H9 (cell line): ENCODE data around the gene TOR1AIP1. TPM values are rescaled to one million over a fixed set of nuclear protein-coding genes. Genes with fewer than 3 reads are reported as not detected.

Source experiments
- DNase-seq: peaks from one replicate; pipeline ENCODE4 v3.0.0-alpha.2; 2017
- H2AFZ ChIP-seq: one replicate; pipeline ENCODE4 v1.6.1; 2013; ENCODE audit warnings: mild to moderate bottlenecking, low read length, control low read depth, moderate library complexity
- H2AK5ac ChIP-seq: 2 replicates; pipeline ENCODE4 v1.6.1; 2013; ENCODE audit warnings: low read length, control low read depth, mixed read lengths; ENCODE audit not compliant: insufficient read length
- H2BK120ac ChIP-seq: one replicate; pipeline ENCODE4 v1.6.1; 2013; ENCODE audit warnings: low read depth, mild to moderate bottlenecking, low read length, control low read depth, inconsistent platforms; ENCODE audit not compliant: poor library complexity, severe bottlenecking
- H2BK12ac ChIP-seq: 2 replicates; pipeline ENCODE4 v1.6.1; 2013; ENCODE audit warnings: low read length, control low read depth, mixed read lengths, low read depth; ENCODE audit not compliant: insufficient read length
- H2BK15ac ChIP-seq: 2 replicates; pipeline ENCODE4 v1.6.1; 2013; ENCODE audit warnings: low read depth, low read length, control low read depth
- H2BK20ac ChIP-seq: one replicate; pipeline ENCODE4 v1.6.1; 2013; ENCODE audit warnings: low read depth, mild to moderate bottlenecking, low read length, control low read depth, inconsistent platforms; ENCODE audit not compliant: poor library complexity, severe bottlenecking
- H2BK5ac ChIP-seq: 2 replicates; pipeline ENCODE4 v1.6.1; 2013; ENCODE audit warnings: low read length, control low read depth, mixed read lengths; ENCODE audit not compliant: insufficient read length
- H3K14ac ChIP-seq: 2 replicates; pipeline ENCODE4 v1.6.1; 2013; ENCODE audit warnings: low read length, control low read depth; ENCODE audit not compliant: insufficient read depth
- H3K18ac ChIP-seq: 2 replicates; pipeline ENCODE4 v1.6.1; 2013; ENCODE audit warnings: low read depth, mild to moderate bottlenecking, mixed read lengths, low read length, control low read depth; ENCODE audit not compliant: insufficient read length
- H3K23ac ChIP-seq: 2 replicates; pipeline ENCODE4 v1.6.1; 2013; ENCODE audit warnings: low read length, control low read depth, mixed read lengths, low read depth; ENCODE audit not compliant: insufficient read length
- H3K23me2 ChIP-seq: 2 replicates; pipeline ENCODE4 v1.6.1; 2013; ENCODE audit warnings: low read depth, mild to moderate bottlenecking, mixed read lengths, low read length, control low read depth; ENCODE audit not compliant: insufficient read length, poor library complexity, severe bottlenecking
- H3K27ac ChIP-seq: 2 replicates; pipeline ENCODE4 v1.5.1; 2013; ENCODE audit warnings: low read length, control low read depth, mixed read lengths, low read depth; ENCODE audit not compliant: insufficient read length
- H3K27me3 ChIP-seq: 2 replicates; pipeline ENCODE4 v1.6.1; 2013; ENCODE audit warnings: low read length, control low read depth, inconsistent platforms; ENCODE audit not compliant: insufficient read depth
- H3K4ac ChIP-seq: 2 replicates; pipeline ENCODE4 v1.6.1; 2013; ENCODE audit warnings: low read depth, mild to moderate bottlenecking, control low read depth, inconsistent platforms, low read length, moderate library complexity
- H3K4me1 ChIP-seq: 2 replicates; pipeline ENCODE4 v1.6.1; 2013; ENCODE audit warnings: low read length, control low read depth, inconsistent platforms; ENCODE audit not compliant: insufficient read depth
- H3K4me2 ChIP-seq: 2 replicates; pipeline ENCODE4 v1.6.1; 2013; ENCODE audit warnings: low read length, control low read depth, mixed read lengths; ENCODE audit not compliant: insufficient read length, insufficient read depth
- H3K56ac ChIP-seq: 2 replicates; pipeline ENCODE4 v1.6.1; 2013; ENCODE audit warnings: low read depth, mild to moderate bottlenecking, mixed read lengths, low read length, control low read depth; ENCODE audit not compliant: insufficient read length
- H3K79me1 ChIP-seq: 2 replicates; pipeline ENCODE4 v1.6.1; 2013; ENCODE audit warnings: low read depth, mild to moderate bottlenecking, moderate library complexity, low read length, control low read depth, inconsistent platforms; ENCODE audit not compliant: insufficient read depth, poor library complexity, severe bottlenecking
- H3K79me2 ChIP-seq: 2 replicates; pipeline ENCODE4 v1.6.1; 2013; ENCODE audit warnings: low read length, control low read depth, inconsistent platforms; ENCODE audit not compliant: insufficient read depth
- H3K9ac ChIP-seq: 2 replicates; pipeline ENCODE4 v1.6.1; 2013; ENCODE audit warnings: low read length, control low read depth, mixed read lengths; ENCODE audit not compliant: insufficient read length; ENCODE audit errors: extremely low read depth
- H3K9me3 ChIP-seq: one replicate; pipeline ENCODE4 v1.6.1; 2013; ENCODE audit warnings: low read depth, low read length, inconsistent platforms; ENCODE audit not compliant: control insufficient read depth
- H3T11ph ChIP-seq: one replicate; pipeline ENCODE4 v1.6.1; 2013; ENCODE audit warnings: mild to moderate bottlenecking, low read length, control low read depth, inconsistent platforms
- H4K20me1 ChIP-seq: one replicate; pipeline ENCODE4 v1.6.1; 2013; ENCODE audit not compliant: control insufficient read depth, insufficient read length, insufficient read depth
- H4K5ac ChIP-seq: 2 replicates; pipeline ENCODE4 v1.6.1; 2013; ENCODE audit warnings: low read depth, mild to moderate bottlenecking, mixed read lengths, low read length, control low read depth; ENCODE audit not compliant: insufficient read length
- H4K8ac ChIP-seq: replicated peaks from 2 replicates; pipeline ENCODE4 v1.6.1; 2013; ENCODE audit warnings: low read length, control low read depth, mixed read lengths, low read depth; ENCODE audit not compliant: insufficient read length
- H4K91ac ChIP-seq: 2 replicates; pipeline ENCODE4 v1.6.1; 2013; ENCODE audit warnings: low read depth, mild to moderate bottlenecking, moderate library complexity, mixed read lengths, low read length, control low read depth; ENCODE audit not compliant: insufficient read length
- H3K27ac Mint-ChIP-seq, 3 experiments: 2 replicates in 2 of 3; 3 replicates in 1 of 3; pipeline ENCODE4 v1.8.0; 2020 to 2021; ENCODE audit warnings: mixed read lengths in 3 of 3, mild to moderate bottlenecking in 1 of 3, moderate library complexity in 1 of 3
- H3K27me3 Mint-ChIP-seq: 2 replicates; pipeline ENCODE4 v1.8.0; 2021; ENCODE audit warnings: low read depth, mild to moderate bottlenecking, moderate library complexity, mixed read lengths
- H3K36me3 Mint-ChIP-seq, 3 experiments: 2 replicates in 2 of 3; 3 replicates in 1 of 3; pipeline ENCODE4 v1.8.0; 2020 to 2021; ENCODE audit warnings: low read depth in 3 of 3, mixed read lengths in 3 of 3; ENCODE audit not compliant: insufficient read depth in 1 of 3
- H3K4me1 Mint-ChIP-seq, 2 experiments: 2 replicates each; pipeline ENCODE4 v1.8.0; 2020; ENCODE audit warnings: mixed read lengths in 2 of 2
- H3K4me3 Mint-ChIP-seq, 2 experiments: 2 replicates in 1 of 2; 3 replicates in 1 of 2; pipeline ENCODE4 v1.8.0; 2020 to 2021; ENCODE audit warnings: mild to moderate bottlenecking in 2 of 2, mixed read lengths in 2 of 2, moderate library complexity in 1 of 2
- H3K9me3 Mint-ChIP-seq, 2 experiments: 2 replicates in 1 of 2; 3 replicates in 1 of 2; pipeline ENCODE4 v1.8.0; 2020; ENCODE audit warnings: mild to moderate bottlenecking in 2 of 2, mixed read lengths in 2 of 2, moderate library complexity in 1 of 2
- CTCF ChIP-seq: fragments of 200-600 bp; sonication (generic); conservative IDR thresholded peaks from 3 replicates; pipeline ENCODE4 v1.8.0; 2021; ENCODE audit warnings: antibody characterized with exemption, mild to moderate bottlenecking
- WGBS: extraction: QIAGEN DNeasy Blood & Tissue Kit; methylation state at CpG from one replicate; pipeline ENCODE4 v1.1.7; 2013; ENCODE audit warnings: missing lambda C conversion rate, low lambda C conversion rate, mixed read lengths; ENCODE audit not compliant: insufficient read length; ENCODE audit errors: extremely low coverage; 5-methylcytosine and 5-hydroxymethylcytosine counted together
- total RNA-seq: library from RNA; stranded (reverse); gene quantifications from 2 replicates; pipeline ENCODE4 v1.2.1, GENCODE V29; 2021

Gene TOR1AIP1
- total RNA-seq, 1 experiment from 2014 or later, result 25.5 TPM

- Histone ChIP-seq H3K4me1 (no peaks in the 10 kb centered on the region), H3K9me3 (no peaks in the 10 kb centered on the region), H2BK20ac (no peak overlapping the region), H4K20me1 (no peaks in the 10 kb centered on the region), H2BK5ac (no peak overlapping the region), H3K23ac (no peak overlapping the region), H3K9ac (no peak overlapping the region), H3K14ac (no peak overlapping the region; the same call in 1 of the 2 replicates), H3K4me2 (no peak overlapping the region), H3T11ph (no peak overlapping the region), H2BK120ac (no peak overlapping the region), H4K5ac (no peak overlapping the region), H3K79me2 (peaks cover 7% of the 10 kb centered on the region; the same call in 1 of the 2 replicates), H3K4ac (no peak overlapping the region), H3K23me2 (no peaks in the 10 kb centered on the region), H4K8ac (no peak overlapping the region), H3K56ac (no peak overlapping the region), H3K27me3 (no peaks in the 10 kb centered on the region), H3K27ac (no peak overlapping the region), H3K18ac (no peak overlapping the region), H4K91ac (no peak overlapping the region), H2BK12ac (no peak overlapping the region), H2BK15ac (no peak overlapping the region), H3K79me1 (peaks cover 11% of the 10 kb centered on the region), H2AFZ (no peak overlapping the region), H2AK5ac (no peak overlapping the region)
- peaks cover 16% of the 10 kb centered on the region in 2 experiments for H3K4me1 Mint-ChIP-seq
- WGBS, result no CpG with 5 or more reads among the region's 8 CpGs
- no peak overlapping the region for H3K4me3 Mint-ChIP-seq
- no peak for DNase-seq
- peaks cover 0 to 9% (median 5%) of the 10 kb centered on the region in 3 experiments; a peak in 5 of 7 replicates for H3K36me3 Mint-ChIP-seq
- no peaks in the 10 kb centered on the region for H3K9me3 Mint-ChIP-seq
- TF ChIP-seq CTCF, result no peak
- peak overlapping the region in 2 of 3 experiments; percentile 31 to 59; a peak in 4 of 7 replicates for H3K27ac Mint-ChIP-seq
- no peaks in the 10 kb centered on the region for H3K27me3 Mint-ChIP-seq
Measured at GRCh38 chr1:179968994-179969919, 87.2 kb downstream of the TOR1AIP1 start.

Other genes with a start within 250 kb of the TOR1AIP1 start
- 0.44 and 0.46 TPM in 2 replicates for gene FAM163A, start 139.0 kb upstream of the TOR1AIP1 start, total RNA-seq
- 71.0 and 73.9 TPM in 2 replicates for gene TOR1AIP2, start 4.5 kb upstream of the TOR1AIP1 start, total RNA-seq
- 30.9 and 39.2 TPM in 2 replicates for gene CEP350, start 72.5 kb downstream of the TOR1AIP1 start, total RNA-seq